ENCODE results near the gene P3R3URF. TPM values are rescaled to one million over a fixed set of nuclear protein-coding genes. Genes with fewer than 3 reads are reported as not detected.

The P3R3URF gene
- total and polyA plus RNA-seq, 9 of the 15 experiments (the other 6 are each of a cell fraction or from before 2014, with no cell fraction given): not detected

GRCh38 chr1:46199233-46199749 lies 23.0 kb upstream of the P3R3URF start:
- 0 out of 2 replicates have a peak, but pooled peaks have one; percentile 67 for TF ChIP-seq SNIP1 (IDR thresholded peaks at IDR 0.05; ENCODE audit: low read depth)
- no peak for TF ChIP-seq SRF (CRISPR knock-in tag; IDR thresholded peaks at IDR 0.05)
- peak; percentile 72 for TF ChIP-seq ADNP (tag; IDR thresholded peaks at IDR 0.05)
- TF ChIP-seq ARNT (IDR thresholded peaks at IDR 0.05): 0 out of 4 replicates have a peak, but pooled peaks of 1 of the 2 experiments have one; percentile 16
- TF ChIP-seq ZBTB9 (CRISPR knock-in tag; IDR thresholded peaks at IDR 0.05): no peak
- in situ Hi-C loops (cut with MboI): loop anchor here (25.0 kb wide), 1 partner anchor 562 kb away; no protein-coding TSS in a partner anchor
- Histone ChIP-seq H3K9me3 (replicated peaks; ENCODE audit: control insufficient read depth, insufficient read depth, low read depth, low read length) (no peaks in the 10 kb centered on the region), H3K36me3 (ENCODE audit: control insufficient read depth, insufficient read depth, low read length) (peaks cover 26% of the 10 kb centered on the region; the same call in 1 of the 3 replicates), H2AFZ (ENCODE audit: low read depth, low read length) (peak overlapping the region; percentile 98), H3K9me1 (ENCODE audit: control insufficient read depth, insufficient read depth, low read length) (no peaks in the 10 kb centered on the region), H3K4me2 (ENCODE audit: insufficient read depth, low read length) (peak overlapping the region; percentile 100), H3K4me3 (peak overlapping the region; percentile 83), H3K79me2 (ENCODE audit: control insufficient read depth, insufficient read depth, low read length) (peaks cover 15% of the 10 kb centered on the region), H3K4me1 (replicated peaks in 1 of 2; ENCODE audit: control insufficient read depth in 2 of 2, insufficient read depth in 2 of 2, low read length in 2 of 2) (peaks cover 27 to 36% of the 10 kb centered on the region in 2 experiments), H3K27me3 (ENCODE audit: control insufficient read depth in 2 of 2, insufficient read depth in 2 of 2, low read length in 2 of 2) (no peaks in the 10 kb centered on the region), H4K20me1 (replicated peaks; ENCODE audit: control insufficient read depth, insufficient read depth, low read length) (no peaks in the 10 kb centered on the region), H3K9ac (ENCODE audit: insufficient read depth in 1 of 2, low read depth in 2 of 2, low read length in 2 of 2) (peak overlapping the region; percentile 90 to 100; a peak in 3 of 4 replicates), H3K27ac (ENCODE audit: extremely low read depth, low read depth, low read length) (peak overlapping the region; percentile 55; the same call in 2 of the 3 replicates)
- ChIA-PET POLR2A (interaction anchor here (0.6 to 2.3 kb wide), 13 partner anchors 9 to 699 kb away, joined by 3 to 7 read pairs (median 4); partner anchors contain the start of genes CCDC163, MMACHC and PRDX1), CTCF (ENCODE audit: low intra/inter-chr PET ratio) (no interaction called here)
- WGBS (ENCODE audit: insufficient coverage, low coverage, missing lambda C conversion rate): 37% methylated on average over 3 of the region's 3 CpGs
- FAIRE-seq (no peak), DNase-seq (ENCODE audit: extremely low read depth in 1 of 4, low spot score in 3 of 4) (peak in 2 of 4 experiments; percentile 17 to 34), ATAC-seq (peak; percentile 4)
- BruUV-seq (replicated peaks): no TSS peak
- intact Hi-C loops (cut with micrococcal nuclease): loop anchor here (2.0 kb wide), 2 partner anchors 18 to 24 kb away; no protein-coding TSS in a partner anchor
